ENCODE measurements around the gene FGF22. TPM values are rescaled to one million over a fixed set of nuclear protein-coding genes. Genes with fewer than 3 reads are reported as not detected.

FGF22 gene
- total RNA-seq, 4 donors from 2014 or later: 1.4 TPM; not detected in 3

DNA sequence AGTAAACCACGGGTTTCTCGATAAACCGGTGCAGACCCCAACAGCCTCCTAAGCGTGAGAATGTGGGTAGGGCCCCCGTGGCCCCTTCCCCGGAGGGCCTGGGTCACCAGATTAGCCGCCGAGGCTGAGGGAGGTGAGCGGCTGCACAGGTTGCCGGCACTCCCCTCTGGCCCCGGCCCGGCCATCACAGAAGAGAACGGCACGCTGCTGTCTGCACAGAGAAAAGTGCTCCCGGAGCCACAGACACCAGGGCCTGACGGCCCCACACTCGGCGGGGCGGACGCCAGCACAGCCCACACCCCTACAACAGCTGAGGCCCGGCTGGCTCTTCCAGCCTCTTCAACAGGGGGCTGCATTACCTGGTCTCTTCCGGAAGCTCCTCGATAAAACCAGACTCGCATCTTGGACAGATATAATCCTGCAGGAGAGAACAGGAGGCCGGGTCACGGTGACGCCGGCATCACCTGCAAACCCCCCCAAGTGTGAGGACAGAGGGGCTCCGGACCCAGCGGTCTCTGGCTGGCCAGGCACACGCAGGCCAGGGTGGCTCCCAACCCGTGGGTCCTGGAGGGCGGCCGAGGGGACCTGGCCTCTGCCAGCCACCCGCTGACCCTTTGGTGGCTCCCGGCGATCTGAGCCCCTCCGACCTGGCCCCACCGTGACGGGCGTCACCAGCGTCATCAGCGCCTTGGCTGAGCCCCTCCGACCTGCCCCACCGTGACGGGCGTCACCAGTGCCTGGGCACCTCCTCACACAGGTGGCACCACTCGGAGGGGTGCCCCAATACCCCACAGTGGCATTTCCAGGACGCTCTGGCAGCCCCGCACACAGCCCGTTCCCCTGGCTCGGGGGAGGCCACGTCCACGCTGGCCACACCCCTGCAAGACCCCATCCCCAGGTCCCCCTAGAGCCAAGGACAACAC is 13.0 kb downstream of the FGF22 start:
- no peaks in the 10 kb centered on the region for H3K36me3 ChIP-seq
- TF ChIP-seq POLR2A (IDR thresholded peaks at IDR 0.05): no peak
- TF ChIP-seq, protein P1, sequence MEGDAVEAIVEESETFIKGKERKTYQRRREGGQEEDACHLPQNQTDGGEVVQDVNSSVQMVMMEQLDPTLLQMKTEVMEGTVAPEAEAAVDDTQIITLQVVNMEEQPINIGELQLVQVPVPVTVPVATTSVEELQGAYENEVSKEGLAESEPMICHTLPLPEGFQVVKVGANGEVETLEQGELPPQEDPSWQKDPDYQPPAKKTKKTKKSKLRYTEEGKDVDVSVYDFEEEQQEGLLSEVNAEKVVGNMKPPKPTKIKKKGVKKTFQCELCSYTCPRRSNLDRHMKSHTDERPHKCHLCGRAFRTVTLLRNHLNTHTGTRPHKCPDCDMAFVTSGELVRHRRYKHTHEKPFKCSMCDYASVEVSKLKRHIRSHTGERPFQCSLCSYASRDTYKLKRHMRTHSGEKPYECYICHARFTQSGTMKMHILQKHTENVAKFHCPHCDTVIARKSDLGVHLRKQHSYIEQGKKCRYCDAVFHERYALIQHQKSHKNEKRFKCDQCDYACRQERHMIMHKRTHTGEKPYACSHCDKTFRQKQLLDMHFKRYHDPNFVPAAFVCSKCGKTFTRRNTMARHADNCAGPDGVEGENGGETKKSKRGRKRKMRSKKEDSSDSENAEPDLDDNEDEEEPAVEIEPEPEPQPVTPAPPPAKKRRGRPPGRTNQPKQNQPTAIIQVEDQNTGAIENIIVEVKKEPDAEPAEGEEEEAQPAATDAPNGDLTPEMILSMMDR (IDR thresholded peaks at IDR 0.05): no peak
- intact Hi-C loops (cut with DNase I; ENCODE audit: low total_unique reads): no loop called here

DNA sequence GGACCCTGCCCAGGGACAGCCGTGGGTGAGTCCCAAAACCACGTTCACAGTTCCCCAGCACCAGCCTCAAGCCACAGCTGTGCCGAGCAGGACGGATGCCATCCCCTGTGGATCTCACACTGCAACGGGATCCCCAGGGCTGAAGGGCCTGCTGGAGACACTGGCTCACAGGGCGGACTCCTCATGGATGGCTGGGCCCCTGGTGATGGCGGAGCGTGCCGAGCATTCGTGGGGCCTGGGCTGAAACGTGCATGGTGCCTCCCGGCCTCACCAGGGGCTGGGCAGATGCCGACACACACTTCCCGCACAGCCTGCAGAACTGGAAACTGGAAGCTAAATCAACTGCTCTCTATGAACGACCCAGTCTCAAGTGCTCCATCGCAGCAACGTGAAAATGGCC is 13.7 kb downstream of the FGF22 start:
- Histone ChIP-seq H3K4me1 (peaks cover 0 to 13% of the 10 kb centered on the region in 2 donors), H3K9me3 (no peaks in the 10 kb centered on the region), H3K27me3 (no peaks in the 10 kb centered on the region), H3K27ac (no peak overlapping the region), H3K4me3 (no peak overlapping the region), H3K36me3 (no peaks in the 10 kb centered on the region)
- intact Hi-C loops (cut with DNase I; ENCODE audit: low total_unique reads): no loop called here
- DNase-seq: no peak
- TF ChIP-seq, protein P1 (IDR thresholded peaks at IDR 0.05): no peak
- no peak for TF ChIP-seq POLR2A (IDR thresholded peaks at IDR 0.05)

More for the DNA sequence above, 13.0 kb downstream of the FGF22 start:
- Histone ChIP-seq H3K4me1 (peaks cover 0 to 13% of the 10 kb centered on the region in 2 donors), H3K4me3 (no peak overlapping the region), H3K9me3 (no peaks in the 10 kb centered on the region), H3K27me3 (no peaks in the 10 kb centered on the region), H3K27ac (no peak overlapping the region)
- DNase-seq: no peak

DNA sequence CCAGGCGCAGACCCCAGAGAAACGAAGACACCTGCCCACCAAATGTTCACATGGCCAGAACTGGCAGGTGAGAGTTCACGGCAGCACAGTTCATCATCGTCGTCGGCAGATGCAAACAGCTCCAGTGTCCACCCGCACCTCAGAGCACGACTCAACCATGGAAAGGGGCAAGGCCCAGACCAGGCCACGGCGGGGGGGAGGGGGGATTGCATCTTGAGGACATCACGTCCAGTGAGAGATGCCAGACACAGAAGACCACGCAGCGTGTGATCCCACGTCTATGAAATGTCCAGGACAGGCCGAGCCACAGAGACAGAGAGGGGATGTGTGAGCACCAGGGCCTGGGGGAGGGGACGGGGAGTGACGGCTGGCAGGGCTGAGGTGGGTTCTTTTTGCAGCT is 16.0 kb downstream of the FGF22 start:
- Histone ChIP-seq H3K9me3 (no peaks in the 10 kb centered on the region), H3K27me3 (no peaks in the 10 kb centered on the region), H3K4me1 (peaks cover 0 to 30% of the 10 kb centered on the region in 2 donors), H3K36me3 (no peaks in the 10 kb centered on the region), H3K4me3 (no peak overlapping the region), H3K27ac (no peak overlapping the region)
- DNase-seq: no peak
- intact Hi-C loops (cut with DNase I; ENCODE audit: low total_unique reads): no loop called here
- no peak for TF ChIP-seq POLR2A (IDR thresholded peaks at IDR 0.05)

DNA sequence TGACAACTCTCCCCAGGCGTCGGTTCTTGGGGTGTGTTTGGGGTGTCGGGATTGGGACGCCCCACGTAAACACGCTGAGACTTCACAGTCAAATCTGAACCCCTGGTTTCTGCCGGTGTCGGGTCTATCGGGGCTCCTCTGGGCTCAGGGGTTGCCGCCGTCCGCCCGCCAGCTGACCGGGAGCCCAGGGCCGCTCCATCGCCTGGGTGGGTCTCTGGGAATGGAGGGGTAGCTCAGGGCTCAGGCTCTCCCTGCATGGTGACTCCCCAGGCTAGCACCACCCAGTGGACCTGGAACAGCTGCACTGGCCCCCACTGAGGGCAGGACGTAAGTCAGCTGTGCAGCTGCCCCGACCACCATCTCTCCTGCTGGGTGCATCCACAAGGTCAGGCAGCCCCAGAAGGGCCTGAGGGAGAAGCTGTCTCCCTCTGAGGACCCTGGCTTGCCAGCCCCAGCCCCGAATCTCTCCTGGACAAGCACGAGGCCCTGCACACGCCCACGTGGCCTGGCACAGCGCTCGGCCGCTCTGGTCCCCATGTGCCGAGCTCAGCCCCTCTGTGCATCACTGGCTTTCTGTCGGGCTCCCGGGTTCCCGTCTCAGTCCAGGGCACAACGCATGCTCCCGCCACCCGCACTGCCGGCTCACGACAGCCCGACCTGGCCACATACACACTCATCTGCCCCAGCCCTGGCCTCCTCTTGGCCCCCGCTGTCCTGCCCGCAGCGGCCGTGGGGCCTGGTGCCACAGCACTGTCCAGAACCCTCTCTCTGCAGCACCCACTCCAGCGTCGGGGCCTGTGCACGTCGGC is 17.3 kb downstream of the FGF22 start:
- Histone ChIP-seq H3K4me3 (no peak overlapping the region), H3K9me3 (no peaks in the 10 kb centered on the region), H3K27ac (no peak overlapping the region), H3K36me3 (no peaks in the 10 kb centered on the region), H3K27me3 (no peaks in the 10 kb centered on the region), H3K4me1 (peaks cover 0 to 39% of the 10 kb centered on the region in 2 donors)
- TF ChIP-seq POLR2A (IDR thresholded peaks at IDR 0.05): no peak
- TF ChIP-seq, protein P1 (IDR thresholded peaks at IDR 0.05): no peak
- DNase-seq: no peak
- intact Hi-C loops (cut with DNase I; ENCODE audit: low total_unique reads): no loop called here

DNA sequence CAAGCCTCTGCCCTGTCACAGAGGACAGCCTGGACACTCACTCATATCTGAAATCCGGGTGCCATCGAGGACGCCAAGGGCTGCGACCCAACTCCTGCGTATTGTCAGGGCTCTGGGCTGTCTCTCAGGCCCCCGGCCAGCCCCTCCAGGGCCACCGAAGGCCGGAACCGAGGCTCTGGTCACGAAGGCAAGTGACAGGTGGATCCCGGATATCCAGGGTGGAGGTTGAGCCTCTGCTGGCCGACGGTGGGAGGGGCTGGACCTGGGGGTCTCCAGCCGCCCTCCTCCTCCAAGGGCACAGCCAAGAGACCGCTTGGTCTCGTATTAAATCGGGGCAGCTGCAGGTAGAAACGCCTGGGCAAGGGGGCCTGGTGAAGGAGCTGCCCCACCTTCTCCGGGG is 17.9 kb downstream of the FGF22 start:
- Histone ChIP-seq H3K36me3 (no peaks in the 10 kb centered on the region), H3K27me3 (no peaks in the 10 kb centered on the region), H3K4me1 (peaks cover 0 to 39% of the 10 kb centered on the region in 2 donors), H3K27ac (no peak overlapping the region), H3K9me3 (no peaks in the 10 kb centered on the region), H3K4me3 (no peak overlapping the region)
- DNase-seq: no peak
- intact Hi-C loops (cut with DNase I; ENCODE audit: low total_unique reads): no loop called here
- TF ChIP-seq POLR2A (IDR thresholded peaks at IDR 0.05): no peak
- TF ChIP-seq, protein P1 (IDR thresholded peaks at IDR 0.05): no peak
